A673 (cell line): Measurements from ENCODE around the gene HSD17B14. TPM values are rescaled to one million over a fixed set of nuclear protein-coding genes. Genes with fewer than 3 reads are reported as not detected.

Source experiments
- BruUV-seq: library from RNA; stranded (reverse); fragments of 400-500 nt; replicated peaks from 2 replicates; lab custom pipeline; 2021; lab: Mats Ljungman, UMichigan
- CTCF ChIA-PET: fragments of 300-600 bp; sonication (Branson Sonifier 250); formaldehyde crosslinking; loops from one replicate; lab custom pipeline; 2022; ENCODE audit warnings: antibody characterized with exemption; lab: Charles Lee
- POLR2A ChIA-PET: fragments of 300-600 bp; sonication (Branson Sonifier 250); formaldehyde crosslinking; loops from one replicate; lab custom pipeline; 2022; ENCODE audit warnings: antibody characterized with exemption; ENCODE audit not compliant: low non-redundant PET; lab: Charles Lee
- DNase-seq: peaks from one replicate; pipeline ENCODE4 v3.0.0-alpha.2; 2015; ENCODE audit warnings: low spot score
- H3K27ac ChIP-seq: fragments of 200-600 bp; sonication (generic); 2 replicates; pipeline ENCODE4 v1.5.1; 2016; ENCODE audit warnings: mixed run types, low read depth, mild to moderate bottlenecking, mixed read lengths, antibody characterized with exemption, low read length; ENCODE audit not compliant: poor library complexity, severe bottlenecking
- H3K27me3 ChIP-seq: fragments of 200-600 bp; sonication (generic); replicated peaks from 2 replicates; pipeline ENCODE4 v1.6.1; 2017; ENCODE audit warnings: mixed run types, low read depth, mild to moderate bottlenecking, mixed read lengths, antibody characterized with exemption, low read length; ENCODE audit not compliant: insufficient read depth, poor library complexity
- H3K36me3 ChIP-seq: fragments of 200-600 bp; sonication (generic); 2 replicates; pipeline ENCODE4 v1.6.1; 2016; ENCODE audit warnings: mixed run types, mild to moderate bottlenecking, mixed read lengths, antibody characterized with exemption, low read length; ENCODE audit not compliant: insufficient read depth, poor library complexity, severe bottlenecking
- H3K4me1 ChIP-seq: fragments of 200-600 bp; sonication (generic); 2 replicates; pipeline ENCODE4 v1.6.1; 2017; ENCODE audit warnings: mixed run types, mild to moderate bottlenecking, mixed read lengths, antibody characterized with exemption, low read length; ENCODE audit not compliant: insufficient read depth, poor library complexity, severe bottlenecking
- H3K4me3 ChIP-seq: fragments of 200-600 bp; sonication (generic); 2 replicates; pipeline ENCODE4 v1.5.1; 2016; ENCODE audit warnings: low read depth, mixed run types, mild to moderate bottlenecking, mixed read lengths, low read length; ENCODE audit not compliant: poor library complexity, severe bottlenecking
- H3K9me3 ChIP-seq: fragments of 200-600 bp; sonication (generic); 2 replicates; pipeline ENCODE4 v1.6.1; 2016; ENCODE audit warnings: mixed run types, low read depth, mild to moderate bottlenecking, mixed read lengths, antibody characterized with exemption, low read length; ENCODE audit not compliant: poor library complexity, severe bottlenecking
- EZH2 ChIP-seq: fragments of 200-600 bp; sonication (generic); IDR thresholded peaks from 2 replicates; pipeline ENCODE4 v1.6.1; 2017; ENCODE audit warnings: borderline replicate concordance, low read depth, mild to moderate bottlenecking, mixed read lengths, antibody characterized with exemption, low read length; ENCODE audit not compliant: poor library complexity, severe bottlenecking
- intact Hi-C: fragments of 100-400 bp; cut with micrococcal nuclease; formaldehyde crosslinking; loops from one replicate; pipeline ENCODE4 v1.10.0; 2022; ENCODE audit not compliant: unreplicated experiment
- total RNA-seq: library from RNA; stranded (reverse); gene quantifications from 2 replicates; pipeline ENCODE4 v1.2.3, GENCODE V29; 2021
- TF ChIP-seq, protein P1 (sequence below): fragments of 300-800, 200-600 bp; sonication (generic); conservative IDR thresholded peaks from 2 replicates; pipeline ENCODE4 v1.5.1; 2017; ENCODE audit warnings: low read depth, mild to moderate bottlenecking, antibody characterized with exemption, low read length, moderate library complexity, mixed read lengths

Gene HSD17B14
- total RNA-seq, 1 experiment from 2014 or later = 2.0 TPM

DNA sequence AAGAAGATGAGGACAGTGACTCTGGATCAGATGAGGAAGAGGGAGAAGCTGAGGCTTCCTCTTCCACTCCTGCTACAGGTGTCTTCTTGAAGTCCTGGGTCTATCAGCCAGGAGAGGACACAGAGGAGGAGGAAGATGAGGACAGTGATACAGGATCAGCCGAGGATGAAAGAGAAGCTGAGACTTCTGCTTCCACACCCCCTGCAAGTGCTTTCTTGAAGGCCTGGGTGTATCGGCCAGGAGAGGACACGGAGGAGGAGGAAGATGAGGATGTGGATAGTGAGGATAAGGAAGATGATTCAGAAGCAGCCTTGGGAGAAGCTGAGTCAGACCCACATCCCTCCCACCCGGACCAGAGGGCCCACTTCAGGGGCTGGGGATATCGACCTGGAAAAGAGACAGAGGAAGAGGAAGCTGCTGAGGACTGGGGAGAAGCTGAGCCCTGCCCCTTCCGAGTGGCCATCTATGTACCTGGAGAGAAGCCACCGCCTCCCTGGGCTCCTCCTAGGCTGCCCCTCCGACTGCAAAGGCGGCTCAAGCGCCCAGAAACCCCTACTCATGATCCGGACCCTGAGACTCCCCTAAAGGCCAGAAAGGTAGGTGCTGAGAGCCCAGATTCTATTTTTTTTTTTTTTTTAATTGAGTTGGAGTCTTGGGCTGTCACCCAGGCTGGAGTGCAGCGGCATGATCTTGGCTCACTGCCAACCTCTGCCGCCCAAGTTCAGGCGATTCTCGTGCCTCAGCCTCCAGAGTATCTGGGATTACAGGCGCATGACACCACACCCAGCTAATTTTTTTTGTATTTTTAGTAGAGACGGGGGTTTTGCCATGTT lies 38.2 kb upstream of the HSD17B14 start:
- BruUV-seq = no TSS peak
- ChIA-PET POLR2A (interaction anchor here (0.7 kb wide), 1 partner anchor 25 kb away, joined by 7 read pairs; the partner anchor contains the start of gene NUCB1), CTCF (no interaction called here)
- intact Hi-C loops = loop anchor here (10.0 kb wide), 1 partner anchor 90 kb away; the partner anchor contains the start of gene FTL
- H3K27ac ChIP-seq = peak overlapping the region; percentile 99
- no peak for DNase-seq
- H3K27me3 ChIP-seq = no peaks in the 10 kb centered on the region
- H3K4me3 ChIP-seq = peak overlapping the region; percentile 91
- TF ChIP-seq EZH2 = no peak
- TF ChIP-seq, protein P1, sequence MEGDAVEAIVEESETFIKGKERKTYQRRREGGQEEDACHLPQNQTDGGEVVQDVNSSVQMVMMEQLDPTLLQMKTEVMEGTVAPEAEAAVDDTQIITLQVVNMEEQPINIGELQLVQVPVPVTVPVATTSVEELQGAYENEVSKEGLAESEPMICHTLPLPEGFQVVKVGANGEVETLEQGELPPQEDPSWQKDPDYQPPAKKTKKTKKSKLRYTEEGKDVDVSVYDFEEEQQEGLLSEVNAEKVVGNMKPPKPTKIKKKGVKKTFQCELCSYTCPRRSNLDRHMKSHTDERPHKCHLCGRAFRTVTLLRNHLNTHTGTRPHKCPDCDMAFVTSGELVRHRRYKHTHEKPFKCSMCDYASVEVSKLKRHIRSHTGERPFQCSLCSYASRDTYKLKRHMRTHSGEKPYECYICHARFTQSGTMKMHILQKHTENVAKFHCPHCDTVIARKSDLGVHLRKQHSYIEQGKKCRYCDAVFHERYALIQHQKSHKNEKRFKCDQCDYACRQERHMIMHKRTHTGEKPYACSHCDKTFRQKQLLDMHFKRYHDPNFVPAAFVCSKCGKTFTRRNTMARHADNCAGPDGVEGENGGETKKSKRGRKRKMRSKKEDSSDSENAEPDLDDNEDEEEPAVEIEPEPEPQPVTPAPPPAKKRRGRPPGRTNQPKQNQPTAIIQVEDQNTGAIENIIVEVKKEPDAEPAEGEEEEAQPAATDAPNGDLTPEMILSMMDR = no peak
- H3K36me3 ChIP-seq = peaks cover 32% of the 10 kb centered on the region
- no peaks in the 10 kb centered on the region for H3K9me3 ChIP-seq
- H3K4me1 ChIP-seq = peaks cover 30% of the 10 kb centered on the region

DNA sequence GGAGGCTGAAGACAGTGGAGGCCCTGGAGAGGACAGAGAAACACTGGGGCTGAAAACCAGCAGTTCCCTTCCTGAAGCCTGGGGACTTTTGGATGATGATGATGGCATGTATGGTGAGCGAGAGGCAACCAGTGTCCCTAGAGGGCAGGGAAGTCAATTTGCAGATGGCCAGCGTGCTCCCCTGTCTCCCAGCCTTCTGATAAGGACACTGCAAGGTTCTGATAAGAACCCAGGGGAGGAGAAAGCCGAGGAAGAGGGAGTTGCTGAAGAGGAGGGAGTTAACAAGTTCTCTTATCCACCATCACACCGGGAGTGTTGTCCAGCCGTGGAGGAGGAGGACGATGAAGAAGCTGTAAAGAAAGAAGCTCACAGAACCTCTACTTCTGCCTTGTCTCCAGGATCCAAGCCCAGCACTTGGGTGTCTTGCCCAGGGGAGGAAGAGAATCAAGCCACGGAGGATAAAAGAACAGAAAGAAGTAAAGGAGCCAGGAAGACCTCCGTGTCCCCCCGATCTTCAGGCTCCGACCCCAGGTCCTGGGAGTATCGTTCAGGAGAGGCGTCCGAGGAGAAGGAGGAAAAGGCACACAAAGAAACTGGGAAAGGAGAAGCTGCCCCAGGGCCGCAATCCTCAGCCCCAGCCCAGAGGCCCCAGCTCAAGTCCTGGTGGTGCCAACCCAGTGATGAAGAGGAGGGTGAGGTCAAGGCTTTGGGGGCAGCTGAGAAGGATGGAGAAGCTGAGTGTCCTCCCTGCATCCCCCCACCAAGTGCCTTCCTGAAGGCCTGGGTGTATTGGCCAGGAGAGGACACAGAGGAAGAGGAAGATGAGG lies 37.4 kb upstream of the HSD17B14 start:
- TF ChIP-seq, protein P1 = no peak
- no peak for TF ChIP-seq EZH2
- CTCF ChIA-PET = no interaction called here
- peak overlapping the region; percentile 99 for H3K27ac ChIP-seq
- POLR2A ChIA-PET = no interaction called here
- no peaks in the 10 kb centered on the region for H3K27me3 ChIP-seq
- peak overlapping the region; percentile 91 for H3K4me3 ChIP-seq
- no TSS peak for BruUV-seq
- intact Hi-C loops = loop anchor here (10.0 kb wide), 1 partner anchor 91 kb away; the partner anchor contains the start of gene FTL
- H3K36me3 ChIP-seq = peaks cover 32% of the 10 kb centered on the region
- no peaks in the 10 kb centered on the region for H3K9me3 ChIP-seq
- DNase-seq = no peak
- peaks cover 33% of the 10 kb centered on the region for H3K4me1 ChIP-seq

DNA sequence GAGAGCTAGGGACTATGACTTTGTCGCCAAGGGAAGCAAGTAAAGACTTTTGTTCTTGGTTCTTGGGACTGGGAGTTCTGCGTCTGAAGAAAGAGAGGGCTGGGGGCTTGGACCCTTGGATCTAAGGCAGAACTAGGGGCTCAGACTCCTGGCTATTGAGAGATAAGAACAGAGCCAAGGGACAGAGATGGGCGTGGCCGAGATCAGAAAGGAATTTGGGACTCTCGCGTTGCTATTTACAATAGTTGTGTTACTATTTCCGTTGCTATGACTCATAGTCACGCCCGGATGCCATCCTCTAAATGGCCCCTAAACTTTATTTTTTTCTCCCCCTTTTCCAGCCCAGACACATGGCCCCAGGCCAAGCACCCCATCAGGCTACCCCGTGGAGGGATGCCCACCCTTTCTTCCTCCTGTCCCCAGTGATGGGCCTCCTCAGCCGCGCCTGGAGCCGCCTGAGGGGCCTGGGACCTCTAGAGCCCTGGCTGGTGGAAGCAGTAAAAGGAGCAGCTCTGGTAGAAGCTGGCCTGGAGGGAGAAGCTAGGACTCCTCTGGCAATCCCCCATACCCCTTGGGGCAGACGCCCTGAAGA lies 36.7 kb upstream of the HSD17B14 start:
- CTCF ChIA-PET = no interaction called here
- intact Hi-C loops = loop anchor here (10.0 kb wide), 1 partner anchor 92 kb away; the partner anchor contains the start of gene FTL
- H3K27ac ChIP-seq = peak overlapping the region; percentile 99
- peak overlapping the region; percentile 91 for H3K4me3 ChIP-seq
- no TSS peak for BruUV-seq
- peaks cover 40% of the 10 kb centered on the region for H3K4me1 ChIP-seq
- TF ChIP-seq EZH2 = no peak
- TF ChIP-seq, protein P1 = no peak
- POLR2A ChIA-PET = no interaction called here
- H3K9me3 ChIP-seq = no peaks in the 10 kb centered on the region
- DNase-seq = peak; percentile 96
- H3K27me3 ChIP-seq = no peaks in the 10 kb centered on the region
- H3K36me3 ChIP-seq = peaks cover 32% of the 10 kb centered on the region
